Breast epithelium (tissue), 3 donors: Measurements from ENCODE around the gene GNL3.

Experiments used
- CTCF ChIP-seq, 3 donors: fragments of 450-650 bp; IDR thresholded peaks; one replicate each; pipeline ENCODE4 v1.5.1; 2016 to 2017; ENCODE audit warnings: antibody characterized with exemption in 3 of 3, mild to moderate bottlenecking in 3 of 3, moderate library complexity in 3 of 3
- POLR2AphosphoS5 ChIP-seq, 3 donors: sonication (generic); formaldehyde crosslinking; IDR thresholded peaks; one replicate each; pipeline ENCODE4 v1.6.1; 2017; ENCODE audit warnings: antibody characterized with exemption in 3 of 3

GRCh38 chr3:52721730-52722008 lies 35.8 kb downstream of the GNL3 start:
- no peak for TF ChIP-seq CTCF (IDR thresholded peaks at IDR 0.05)
- TF ChIP-seq POLR2AphosphoS5 (IDR thresholded peaks at IDR 0.05): no peak
